ENCODE results near the gene DEPDC4.
"Not testable (repeated sequence)": the region's sequence is repeated elsewhere in the genome, so short reads cannot be mapped to it uniquely, and the experiment has no call there.

Gene DEPDC4

DNA sequence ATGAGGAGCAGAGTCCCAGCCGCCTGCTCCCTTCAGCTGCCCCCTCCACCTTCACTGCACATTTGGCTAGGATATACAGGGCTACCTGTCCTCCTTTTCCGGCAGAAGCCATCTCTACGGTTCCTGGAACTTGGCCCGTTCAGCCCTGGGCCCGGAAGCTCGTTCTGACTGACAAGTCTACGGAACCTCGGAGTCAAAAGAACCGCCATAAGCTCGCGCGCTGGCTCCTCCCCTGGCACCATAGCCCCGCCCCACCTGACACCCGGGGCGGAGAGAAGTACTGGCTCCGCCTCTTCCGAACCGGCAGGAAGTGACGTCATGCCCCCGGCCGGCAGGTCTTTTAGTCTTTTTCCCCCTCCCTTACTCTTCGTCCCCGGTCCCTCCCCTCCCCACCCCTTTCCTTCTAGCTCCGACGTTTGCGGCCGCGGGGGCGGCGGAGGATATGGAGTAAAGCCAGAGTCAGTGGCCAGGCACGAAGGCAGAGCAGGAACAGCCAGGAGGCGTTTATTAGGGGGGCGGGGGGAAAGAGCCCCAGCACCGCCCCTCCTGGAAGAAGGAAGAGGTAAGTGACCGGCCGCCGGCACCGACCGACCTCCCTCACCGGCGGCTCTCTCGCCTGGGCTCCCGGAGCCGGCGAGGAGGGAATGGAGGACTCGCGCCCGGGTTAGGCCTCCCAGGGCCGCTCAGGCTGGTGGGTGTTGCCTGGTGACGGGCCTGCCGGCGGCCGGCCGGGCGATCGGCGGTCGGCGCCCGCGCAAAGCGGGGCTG is at the start of gene DEPDC4, which contains the start of gene SCYL2:
Gene DEPDC4 (minus strand): TSS at position 245 of the 768 bp plus-strand sequence. CDS start 3 bp downstream, at position 242.
Gene SCYL2 (plus strand): TSS at position 343 of the 768 bp plus-strand sequence. CDS start 15,794 bp downstream, outside the sequence.
- DNase-seq (ENCODE audit: low spot score): peak; percentile 88

DNA sequence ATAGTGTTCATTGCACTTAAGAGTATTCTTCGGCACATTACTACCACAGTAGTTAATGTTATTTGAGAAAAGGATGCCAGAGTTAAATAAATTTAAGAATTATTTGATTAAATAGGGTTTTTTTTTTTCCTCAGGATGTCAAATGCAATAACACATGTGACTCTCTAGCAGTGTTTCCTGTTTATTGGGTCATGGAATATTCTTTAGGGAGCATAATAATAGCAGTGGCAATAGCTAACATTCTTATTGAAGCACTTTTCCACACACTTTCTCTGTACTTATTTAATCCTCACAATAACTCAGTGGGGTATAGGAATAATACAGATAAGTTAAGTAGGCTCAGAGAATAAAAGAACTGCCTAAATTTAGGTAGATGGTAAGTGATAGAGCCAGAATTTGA is 44.4 kb upstream of the DEPDC4 start:
- DNase-seq (ENCODE audit: low spot score): no peak

DNA sequence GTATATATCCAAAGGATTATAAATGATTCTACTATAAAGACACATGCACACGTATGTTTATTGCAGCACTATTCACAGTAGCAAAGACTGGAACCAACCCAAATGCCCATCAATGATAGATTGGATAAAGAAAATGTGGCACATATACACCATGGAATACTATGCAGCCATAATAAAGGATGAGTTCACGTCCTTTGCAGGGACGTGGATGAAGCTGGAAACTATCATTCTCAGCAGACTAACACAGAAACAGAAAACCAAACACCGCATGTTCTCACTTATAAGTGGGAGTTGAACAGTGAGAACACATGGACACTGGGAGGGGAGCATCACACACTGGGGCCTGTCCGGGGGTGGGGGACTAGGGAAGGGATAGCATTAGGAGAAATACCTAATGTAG is 41.3 kb upstream of the DEPDC4 start:
- not testable (repeated sequence) for DNase-seq (ENCODE audit: low spot score)

GRCh38 chr12:100304334-100304733 is 37.5 kb upstream of the DEPDC4 start:
- DNase-seq (ENCODE audit: low spot score): not testable (repeated sequence)

- DNase-seq (ENCODE audit: low spot score): no peak
Measured at GRCh38 chr12:100303831-100304230, 37.0 kb upstream of the DEPDC4 start.

DNA sequence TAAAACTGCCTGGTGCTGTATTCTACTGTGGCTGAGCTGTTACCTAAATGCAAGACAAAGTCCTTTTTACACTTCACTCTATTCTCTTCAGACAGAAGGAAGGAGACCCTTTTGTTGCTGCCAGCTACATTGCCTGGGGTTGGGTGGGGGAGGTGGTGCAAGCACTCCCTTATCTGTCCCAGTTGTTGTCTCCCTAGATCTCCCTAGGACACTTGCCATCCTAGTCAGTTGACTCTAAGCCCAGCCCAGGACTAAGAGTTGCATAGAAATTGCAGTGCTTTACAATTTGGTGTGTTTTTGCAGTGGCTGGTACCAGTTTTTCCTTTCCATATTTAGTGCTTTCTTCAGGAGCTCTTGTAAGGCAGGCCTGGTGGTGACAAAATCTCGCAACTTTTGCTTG is 35.2 kb upstream of the DEPDC4 start:
- no peak for DNase-seq (ENCODE audit: low spot score)

- DNase-seq (ENCODE audit: low spot score): peak; percentile 5
Measured at GRCh38 chr12:100295764-100296555, 29.1 kb upstream of the DEPDC4 start.

DNA sequence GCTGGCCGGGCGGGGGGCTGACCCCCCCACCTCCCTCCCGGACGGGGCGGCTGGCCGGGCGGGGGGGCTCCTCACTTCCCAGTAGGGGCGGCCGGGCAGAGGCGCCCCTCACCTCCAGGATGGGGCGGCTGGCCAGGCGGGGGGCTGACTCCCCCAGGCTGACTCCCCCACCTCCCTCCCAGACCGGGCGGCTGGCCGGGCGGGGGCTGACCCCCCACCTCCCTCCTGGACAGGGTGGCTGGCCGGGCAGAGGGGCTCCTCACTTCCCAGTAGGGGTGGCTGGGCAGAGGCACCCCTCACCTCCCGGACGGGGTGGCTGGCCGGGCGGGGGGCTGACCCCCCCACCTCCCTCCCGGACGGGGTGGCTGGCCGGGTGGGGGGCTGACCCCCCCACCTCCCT is 27.5 kb upstream of the DEPDC4 start:
- DNase-seq (ENCODE audit: low spot score): not testable (repeated sequence)

DNA sequence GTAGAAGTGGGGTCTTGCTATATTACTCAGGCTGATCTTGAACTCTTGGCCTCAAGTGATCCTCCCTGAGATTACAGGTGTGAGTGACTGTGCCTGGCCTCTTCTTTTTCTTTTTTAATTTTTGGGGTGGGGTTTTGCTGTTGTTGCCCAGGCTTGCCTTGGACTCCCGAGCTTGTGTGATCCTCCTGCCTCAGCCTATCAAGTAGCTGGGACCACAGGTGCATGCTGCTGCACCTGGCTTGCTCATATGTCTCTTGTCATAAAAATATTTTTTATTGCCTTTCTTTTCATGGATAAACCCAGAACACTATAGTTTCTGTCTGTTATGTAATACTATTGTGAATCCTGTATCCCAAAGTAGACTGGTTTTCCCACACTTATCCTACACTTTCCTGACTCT is 26.1 kb upstream of the DEPDC4 start:
- DNase-seq (ENCODE audit: low spot score): no peak

- no peak for DNase-seq (ENCODE audit: low spot score)
Measured at GRCh38 chr12:100290016-100290415, 23.1 kb upstream of the DEPDC4 start.

- no peak for DNase-seq (ENCODE audit: low spot score)
Measured at GRCh38 chr12:100289038-100289437, 22.2 kb upstream of the DEPDC4 start.

DNA sequence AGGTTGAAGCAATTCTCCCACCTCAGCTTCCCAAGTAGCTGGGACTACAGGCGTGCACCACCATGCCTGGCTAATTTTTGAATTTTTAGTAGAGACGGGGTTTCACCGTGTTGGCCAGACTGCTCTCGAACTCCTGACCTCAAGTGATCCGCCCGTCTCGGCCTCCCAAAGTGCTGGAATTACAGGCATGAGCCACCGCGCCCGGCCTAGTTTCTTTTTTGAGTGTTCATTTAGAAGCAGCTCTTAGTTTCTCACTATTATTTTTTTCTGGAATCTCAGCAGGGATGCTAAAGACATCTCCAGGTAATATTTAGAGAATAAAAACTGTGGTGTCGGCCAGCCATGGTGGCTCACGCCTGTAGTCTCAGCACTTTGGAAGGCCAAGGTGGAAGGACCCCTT is 17.7 kb upstream of the DEPDC4 start:
- DNase-seq (ENCODE audit: low spot score): not testable (repeated sequence)

GRCh38 chr12:100279607-100280244 is 12.8 kb upstream of the DEPDC4 start:
- DNase-seq (ENCODE audit: low spot score): no peak

GRCh38 chr12:100279159-100279558 is 12.3 kb upstream of the DEPDC4 start:
- no peak for DNase-seq (ENCODE audit: low spot score)

- no peak for DNase-seq (ENCODE audit: low spot score)
Measured at GRCh38 chr12:100274291-100274690, 7.4 kb upstream of the DEPDC4 start.

- DNase-seq (ENCODE audit: low spot score): no peak
Measured at GRCh38 chr12:100273782-100274181, 6.9 kb upstream of the DEPDC4 start.

GRCh38 chr12:100268835-100269564 is 2.1 kb upstream of the DEPDC4 start:
- DNase-seq (ENCODE audit: low spot score): no peak

- no peak for DNase-seq (ENCODE audit: low spot score)
Measured at GRCh38 chr12:100267603-100268281, 863 bp upstream of the DEPDC4 start.

DNA sequence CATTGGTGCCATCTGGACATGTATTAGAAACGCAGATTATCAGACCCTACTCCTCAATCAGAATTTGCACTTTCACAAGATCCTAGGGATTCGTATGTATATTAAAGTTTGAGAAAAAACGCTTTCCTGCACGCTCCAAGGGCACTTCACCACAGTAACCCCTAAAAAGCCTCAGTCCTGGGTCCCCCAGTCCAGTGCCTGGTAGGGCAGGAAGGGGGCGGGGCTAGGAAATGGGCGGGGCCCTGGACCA is 369 bp downstream of the DEPDC4 start:
- no peak for DNase-seq (ENCODE audit: low spot score)

- DNase-seq (ENCODE audit: low spot score): no peak
Measured at GRCh38 chr12:100265732-100266584, 921 bp downstream of the DEPDC4 start.

GRCh38 chr12:100265107-100265506 is 1.8 kb downstream of the DEPDC4 start:
- not testable (repeated sequence) for DNase-seq (ENCODE audit: low spot score)
